ENCODE measurements around the gene EML1. TPM values are rescaled to one million over a fixed set of nuclear protein-coding genes. Genes with fewer than 3 reads are reported as not detected.

Gene EML1
- total RNA-seq (2016; rRNA removed; fragmentation: Illumina TruSeq; extraction: Trizol) (1.3 and 1.7 TPM in 2 replicates), polyA plus RNA-seq (2011; rRNA removed) (0.25 and 0.59 TPM in 2 replicates), polyA minus RNA-seq (2011; rRNA and poly(A)+ RNA removed; ENCODE audit: low replicate concordance) (1.0 and 40.3 TPM in 2 replicates), Bru-seq, nascent RNA (percentile 34 among the genes with signal in this experiment), BruChase-seq, experiment 1, labeled RNA remaining after a 6-hour chase (percentile 31 among the genes with signal in this experiment), BruChase-seq, experiment 2, labeled RNA remaining after a 2-hour chase (percentile 31 among the genes with signal in this experiment)
- total RNA-seq (2016; cell fraction: cytosol; rRNA removed; fragmentation: Illumina TruSeq; extraction: Trizol; ENCODE audit: low read depth): 2.3 and 2.6 TPM in 2 replicates
- total RNA-seq (2016; cell fraction: insoluble cytoplasmic fraction; rRNA removed; fragmentation: Illumina TruSeq; extraction: Trizol): 1.7 TPM in 2 replicates
- total RNA-seq (2016; cell fraction: membrane; rRNA removed; fragmentation: Illumina TruSeq; extraction: Trizol): 1.5 and 1.9 TPM in 2 replicates
- 1.7 and 2.5 TPM in 2 replicates for total RNA-seq (2016; cell fraction: nucleus; rRNA removed; fragmentation: Illumina TruSeq; extraction: Trizol)
- polyA plus RNA-seq (2011; cell fraction: cytosol; rRNA removed): 0.18 and 0.24 TPM in 2 replicates
- 0.43 and 0.68 TPM in 2 replicates for polyA plus RNA-seq (2011; cell fraction: nucleus; rRNA removed)
- 0.44 and 0.72 TPM in 2 replicates for polyA plus RNA-seq (2012)
- 1.4 and 2.2 TPM in 2 replicates for polyA plus RNA-seq (2016; cell fraction: cytosol; fragmentation: Illumina TruSeq; extraction: Trizol; ENCODE audit: low read depth)
- polyA plus RNA-seq (2016; cell fraction: insoluble cytoplasmic fraction; fragmentation: Illumina TruSeq; extraction: Trizol; ENCODE audit: low read depth): 1.0 and 1.2 TPM in 2 replicates
- polyA plus RNA-seq (2016; cell fraction: membrane; fragmentation: Illumina TruSeq; extraction: Trizol; ENCODE audit: low read depth): 1.9 and 2.0 TPM in 2 replicates
- polyA plus RNA-seq (2016; cell fraction: nucleus; fragmentation: Illumina TruSeq; extraction: Trizol; ENCODE audit: insufficient read depth, low read depth): 1.3 and 1.7 TPM in 2 replicates
- polyA minus RNA-seq (2011; cell fraction: cytosol; rRNA and poly(A)+ RNA removed): 0.44 and 0.49 TPM in 2 replicates
- 0.90 and 1.6 TPM in 2 replicates for polyA minus RNA-seq (2011; cell fraction: nucleus; rRNA and poly(A)+ RNA removed)
- long read RNA-seq, experiment 1: 0 reads
- long read RNA-seq, experiment 2, full-length matches to known transcripts: 1 of 3 reads
- long read RNA-seq, experiment 2, partial matches to known transcripts: 0 of 3 reads
- long read RNA-seq, experiment 2, other reads (novel, unspliced or antisense): 2 of 3 reads

GRCh38 chr14:99793213-99794150 lies at the start of gene EML1:
Gene EML1, plus strand, starts transcription at chr14:99793413. Its CDS starts 64 bp downstream, at chr14:99793477.
- intact Hi-C loops (cut with micrococcal nuclease; ENCODE audit: unreplicated experiment) (no loop called here), in situ Hi-C loops (cut with HindIII; ENCODE audit: extremely low pct_ligation_motif_present, low pct_unique_long_range_greater_than_20kb) (no loop called here)
- CTCF ChIA-PET (ENCODE audit: low intra/inter-chr PET ratio, low total read pairs): interaction anchor here (2.4 kb wide), 1 partner anchor 63 kb away, joined by 12 read pairs; no protein-coding TSS in a partner anchor
- H3K27me3 ChIP-seq (ENCODE audit: control insufficient read depth in 1 of 2, insufficient read depth in 2 of 2, low read length in 2 of 2): peaks cover 2 to 37% of the 10 kb centered on the region in 2 experiments; a peak in 4 of 5 replicates
- H3K36me3 ChIP-seq (replicated peaks in 1 of 2; ENCODE audit: control insufficient read depth in 1 of 2, insufficient read depth in 2 of 2, low read length in 2 of 2): no peaks in the 10 kb centered on the region
- FAIRE-seq (no peak), ATAC-seq (peak; percentile 94), DNase-seq (ENCODE audit: low spot score) (peak; percentile 41)
- no peak within 1 kb of the TSS for H2AFZ ChIP-seq (ENCODE audit: low read length)
- H3K4me3 ChIP-seq (replicated peaks in 1 of 3; ENCODE audit: insufficient read depth in 1 of 3, low read depth in 2 of 3, low read length in 3 of 3): peak within 1 kb of the TSS; percentile 44 to 64 (median 62)
- BruUV-seq (replicated peaks): no TSS peak
- no peaks in the 10 kb centered on the region for H3K9me3 ChIP-seq (ENCODE audit: low read length)
- no peaks in the 10 kb centered on the region for H3K79me2 ChIP-seq (ENCODE audit: insufficient read depth, low read length)
- H3K4me1 ChIP-seq (ENCODE audit: insufficient read depth, low read length): peaks cover 34% of the 10 kb centered on the region
- H3K27ac ChIP-seq (ENCODE audit: extremely low read length, insufficient read depth, low read length): no peak within 1 kb of the TSS
- H3K4me2 ChIP-seq (ENCODE audit: low read depth, low read length): peak within 1 kb of the TSS; percentile 84
- WGBS (ENCODE audit: low lambda C conversion rate): 3% methylated on average over 10 of the region's 121 CpGs
- no peak within 1 kb of the TSS; the same call in 1 of the 2 replicates for H3K9ac ChIP-seq (ENCODE audit: insufficient read depth, low read depth, low read length)
- no peaks in the 10 kb centered on the region for H4K20me1 ChIP-seq (ENCODE audit: insufficient read depth, low read length)
- POLR2A ChIA-PET: no interaction called here
- TF ChIP-seq ZNF326 (CRISPR knock-in tag; IDR thresholded peaks at IDR 0.05; ENCODE audit: borderline replicate concordance): no peak
- no peak for TF ChIP-seq ZNF816 (CRISPR knock-in tag; IDR thresholded peaks at IDR 0.05; ENCODE audit: borderline replicate concordance)
- TF ChIP-seq ELK4 (CRISPR knock-in tag; IDR thresholded peaks at IDR 0.05; ENCODE audit: borderline replicate concordance): no peak
- TF ChIP-seq STAG1 (CRISPR knock-in tag; IDR thresholded peaks at IDR 0.05): no peak
- TF ChIP-seq RAD21 (CRISPR knock-in tag; IDR thresholded peaks at IDR 0.05): peak; percentile 25; the same call in 1 of the 2 replicates
- no peak for TF ChIP-seq ZNF143 (CRISPR knock-in tag; IDR thresholded peaks at IDR 0.05)
- no peak for TF ChIP-seq ZNF678 (CRISPR knock-in tag; IDR thresholded peaks at IDR 0.05)
- no peak for TF ChIP-seq TEAD2 (CRISPR knock-in tag; IDR thresholded peaks at IDR 0.05)
- no peak for TF ChIP-seq SSRP1 (CRISPR knock-in tag; IDR thresholded peaks at IDR 0.05)
- TF ChIP-seq MED8 (CRISPR knock-in tag; IDR thresholded peaks at IDR 0.05; ENCODE audit: insufficient replicate concordance): no peak
- no peak for TF ChIP-seq FOXK1 (CRISPR knock-in tag; IDR thresholded peaks at IDR 0.05; ENCODE audit: borderline replicate concordance, low read depth)
- TF ChIP-seq CBX1 (IDR thresholded peaks at IDR 0.05; ENCODE audit: low read depth): no peak
- no peak for TF ChIP-seq RNF2 (conservative IDR thresholded peaks at IDR 0.05; ENCODE audit: low read depth)
- TF ChIP-seq FLYWCH1 (CRISPR knock-in tag; IDR thresholded peaks at IDR 0.05): no peak
- TF ChIP-seq ZFY (CRISPR knock-in tag; IDR thresholded peaks at IDR 0.05): peak; percentile 47; the same call in 1 of the 2 replicates
- peak; percentile 88 for TF ChIP-seq SKI (IDR thresholded peaks at IDR 0.05; ENCODE audit: partially characterized antibody)
- TF ChIP-seq SATB2 (CRISPR knock-in tag; IDR thresholded peaks at IDR 0.05): no peak
